ENCODE results near the gene POC1A. TPM values are rescaled to one million over a fixed set of nuclear protein-coding genes. Genes with fewer than 3 reads are reported as not detected.

Gene POC1A
- total RNA-seq, 1 experiment from 2014 or later: 16.1 TPM

DNA sequence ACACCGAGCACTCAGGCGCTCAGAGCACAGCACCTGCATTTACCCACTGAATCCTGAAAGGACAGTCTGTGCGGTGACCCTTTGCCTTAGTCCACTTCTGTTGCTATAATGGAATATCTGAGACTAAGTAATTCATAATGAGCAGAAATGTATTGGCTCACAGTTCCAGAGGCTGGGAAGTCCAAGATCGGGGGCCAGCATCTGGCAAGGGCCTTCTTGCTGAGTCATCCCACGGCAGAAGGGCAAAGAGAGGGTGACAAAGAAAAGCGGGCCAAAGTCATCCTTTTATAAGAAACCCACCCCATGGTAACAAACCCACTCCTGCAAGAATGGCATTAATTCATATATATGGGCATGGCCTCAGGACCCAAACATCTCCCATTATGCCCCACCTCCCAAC is 27.7 kb downstream of the POC1A start:
- DNase-seq (ENCODE audit: low spot score): no peak
- Histone ChIP-seq H3K27ac (ENCODE audit: low read depth, low read length, poor library complexity, severe bottlenecking) (no peak overlapping the region), H3K9me3 (ENCODE audit: low read depth, low read length, poor library complexity, severe bottlenecking) (no peaks in the 10 kb centered on the region), H3K4me1 (ENCODE audit: insufficient read depth, low read length, poor library complexity, severe bottlenecking) (no peaks in the 10 kb centered on the region), H3K4me3 (ENCODE audit: low read depth, low read length, poor library complexity, severe bottlenecking) (no peak overlapping the region), H3K36me3 (ENCODE audit: insufficient read depth, low read length, poor library complexity, severe bottlenecking) (no peaks in the 10 kb centered on the region), H3K27me3 (replicated peaks; ENCODE audit: insufficient read depth, low read depth, low read length, poor library complexity) (no peaks in the 10 kb centered on the region)
- ChIA-PET CTCF (no interaction called here), POLR2A (ENCODE audit: low non-redundant PET) (no interaction called here)
- no TSS peak for BruUV-seq (replicated peaks)
- intact Hi-C loops (cut with micrococcal nuclease; ENCODE audit: unreplicated experiment): no loop called here
- TF ChIP-seq EZH2 (IDR thresholded peaks at IDR 0.05; ENCODE audit: borderline replicate concordance, low read depth, low read length, poor library complexity, severe bottlenecking): no peak
- TF ChIP-seq, protein P1, sequence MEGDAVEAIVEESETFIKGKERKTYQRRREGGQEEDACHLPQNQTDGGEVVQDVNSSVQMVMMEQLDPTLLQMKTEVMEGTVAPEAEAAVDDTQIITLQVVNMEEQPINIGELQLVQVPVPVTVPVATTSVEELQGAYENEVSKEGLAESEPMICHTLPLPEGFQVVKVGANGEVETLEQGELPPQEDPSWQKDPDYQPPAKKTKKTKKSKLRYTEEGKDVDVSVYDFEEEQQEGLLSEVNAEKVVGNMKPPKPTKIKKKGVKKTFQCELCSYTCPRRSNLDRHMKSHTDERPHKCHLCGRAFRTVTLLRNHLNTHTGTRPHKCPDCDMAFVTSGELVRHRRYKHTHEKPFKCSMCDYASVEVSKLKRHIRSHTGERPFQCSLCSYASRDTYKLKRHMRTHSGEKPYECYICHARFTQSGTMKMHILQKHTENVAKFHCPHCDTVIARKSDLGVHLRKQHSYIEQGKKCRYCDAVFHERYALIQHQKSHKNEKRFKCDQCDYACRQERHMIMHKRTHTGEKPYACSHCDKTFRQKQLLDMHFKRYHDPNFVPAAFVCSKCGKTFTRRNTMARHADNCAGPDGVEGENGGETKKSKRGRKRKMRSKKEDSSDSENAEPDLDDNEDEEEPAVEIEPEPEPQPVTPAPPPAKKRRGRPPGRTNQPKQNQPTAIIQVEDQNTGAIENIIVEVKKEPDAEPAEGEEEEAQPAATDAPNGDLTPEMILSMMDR (conservative IDR thresholded peaks at IDR 0.05; ENCODE audit: low read depth, low read length): no peak

DNA sequence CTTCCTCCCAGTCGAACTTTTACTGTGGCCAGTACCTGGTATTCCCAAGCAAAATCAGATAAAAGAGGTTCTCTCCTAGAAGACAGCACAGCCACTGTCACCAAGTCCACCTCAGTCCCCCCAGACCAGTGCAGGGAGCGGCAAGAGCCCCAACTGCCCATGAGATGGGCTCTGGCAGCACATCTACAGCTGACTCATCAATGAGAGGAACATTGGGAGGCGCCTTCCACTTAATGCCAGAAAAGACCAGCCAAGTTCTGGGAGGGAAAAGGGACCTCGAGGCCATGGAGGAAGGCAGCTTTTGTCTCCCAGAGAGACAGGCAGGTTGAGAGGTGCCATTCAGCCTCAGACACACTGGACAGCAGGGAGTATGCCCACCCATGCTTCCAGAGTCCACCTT is 28.2 kb downstream of the POC1A start:
- TF ChIP-seq, protein P1 (conservative IDR thresholded peaks at IDR 0.05; ENCODE audit: low read depth, low read length): no peak
- no peak for TF ChIP-seq EZH2 (IDR thresholded peaks at IDR 0.05; ENCODE audit: borderline replicate concordance, low read depth, low read length, poor library complexity, severe bottlenecking)
- DNase-seq (ENCODE audit: low spot score): no peak
- H3K4me3 ChIP-seq (ENCODE audit: low read depth, low read length, poor library complexity, severe bottlenecking): no peak overlapping the region
- no peaks in the 10 kb centered on the region for H3K4me1 ChIP-seq (ENCODE audit: insufficient read depth, low read length, poor library complexity, severe bottlenecking)
- no TSS peak for BruUV-seq (replicated peaks)
- intact Hi-C loops (cut with micrococcal nuclease; ENCODE audit: unreplicated experiment): no loop called here
- ChIA-PET CTCF (no interaction called here), POLR2A (ENCODE audit: low non-redundant PET) (no interaction called here)
- no peaks in the 10 kb centered on the region for H3K27me3 ChIP-seq (replicated peaks; ENCODE audit: insufficient read depth, low read depth, low read length, poor library complexity)
- no peak overlapping the region for H3K27ac ChIP-seq (ENCODE audit: low read depth, low read length, poor library complexity, severe bottlenecking)
- peaks cover under 1% of the 10 kb centered on the region for H3K36me3 ChIP-seq (ENCODE audit: insufficient read depth, low read length, poor library complexity, severe bottlenecking)
- H3K9me3 ChIP-seq (ENCODE audit: low read depth, low read length, poor library complexity, severe bottlenecking): no peaks in the 10 kb centered on the region

DNA sequence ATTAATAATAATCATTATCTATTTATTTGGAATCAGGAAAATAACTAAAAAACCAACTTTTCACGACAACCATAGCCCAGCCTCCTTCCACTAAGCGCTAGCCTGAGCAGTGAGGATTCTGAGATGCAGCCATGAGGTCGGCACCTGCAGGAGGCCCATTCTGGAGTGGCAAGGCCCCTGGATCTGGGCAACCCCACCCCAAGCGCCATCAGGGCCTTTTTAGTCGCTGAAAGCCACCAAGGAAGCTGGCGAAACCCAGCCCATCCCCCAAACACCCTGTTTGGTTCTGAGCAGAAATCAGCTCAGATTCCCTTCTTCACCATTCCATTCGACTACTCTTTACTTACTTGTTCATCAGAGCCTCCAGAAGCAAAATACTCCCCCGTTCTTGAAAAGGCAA is 29.5 kb downstream of the POC1A start:
- intact Hi-C loops (cut with micrococcal nuclease; ENCODE audit: unreplicated experiment): no loop called here
- Histone ChIP-seq H3K27ac (ENCODE audit: low read depth, low read length, poor library complexity, severe bottlenecking) (no peak overlapping the region), H3K27me3 (replicated peaks; ENCODE audit: insufficient read depth, low read depth, low read length, poor library complexity) (no peaks in the 10 kb centered on the region), H3K4me1 (ENCODE audit: insufficient read depth, low read length, poor library complexity, severe bottlenecking) (no peaks in the 10 kb centered on the region), H3K36me3 (ENCODE audit: insufficient read depth, low read length, poor library complexity, severe bottlenecking) (peaks cover 2% of the 10 kb centered on the region), H3K4me3 (ENCODE audit: low read depth, low read length, poor library complexity, severe bottlenecking) (no peak overlapping the region), H3K9me3 (ENCODE audit: low read depth, low read length, poor library complexity, severe bottlenecking) (no peaks in the 10 kb centered on the region)
- TF ChIP-seq EZH2 (IDR thresholded peaks at IDR 0.05; ENCODE audit: borderline replicate concordance, low read depth, low read length, poor library complexity, severe bottlenecking): no peak
- TF ChIP-seq, protein P1 (conservative IDR thresholded peaks at IDR 0.05; ENCODE audit: low read depth, low read length): no peak
- BruUV-seq (replicated peaks): no TSS peak
- DNase-seq (ENCODE audit: low spot score): no peak
- POLR2A ChIA-PET (ENCODE audit: low non-redundant PET): no interaction called here
- CTCF ChIA-PET: interaction anchor here (1.2 kb wide), 1 partner anchor 78 kb away, joined by 3 read pairs; no protein-coding TSS in a partner anchor

Measured in A673 (cell line).